K562 treated with DMSO at 1 percent for 12 hours (cell line): ENCODE data around the gene TMEM132C. TPM values are rescaled to one million over a fixed set of nuclear protein-coding genes. Genes with fewer than 3 reads are reported as not detected.

Experiments
- total RNA-seq: library from RNA; unstranded; fragments of 300-600 nt; gene quantifications from 2 replicates; pipeline ENCODE4 v1.2.3, GENCODE V29; 2022; ENCODE audit not compliant: insufficient read depth

The TMEM132C gene
- total RNA-seq: not detected in 2 replicates

DNA sequence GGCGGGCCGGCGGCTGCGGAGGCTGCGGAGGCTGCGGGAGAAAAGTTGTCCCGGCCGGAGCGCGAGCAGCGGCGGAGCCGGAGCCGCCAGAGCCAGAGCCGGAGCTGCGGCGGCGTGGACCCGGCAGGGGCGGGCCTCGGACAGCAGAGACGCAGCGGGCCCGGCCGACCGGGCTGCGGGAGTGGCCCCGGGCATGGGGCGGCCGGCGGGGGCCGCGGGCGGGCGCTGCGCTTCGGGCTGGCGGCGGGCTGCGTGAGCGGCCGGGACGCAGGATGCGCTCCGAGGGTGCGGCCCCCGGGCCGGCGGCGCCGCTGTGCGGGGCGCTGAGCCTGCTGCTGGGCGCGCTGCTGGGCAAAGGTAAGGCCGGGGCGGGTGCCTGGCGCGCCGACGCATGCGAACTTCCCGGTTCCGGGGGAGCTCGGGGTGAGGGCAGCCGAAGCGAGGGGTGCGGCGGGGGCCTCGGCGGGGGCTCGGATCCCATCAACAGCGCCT lies at the start of gene TMEM132C:
Gene TMEM132C (plus strand): TSS at position 40 of the 492 bp plus-strand sequence. CDS start 233 bp downstream, at position 273.

